Hematopoietic multipotent progenitor cell (in vitro differentiated cells): ENCODE data around the gene PRDM1. TPM values are rescaled to one million over a fixed set of nuclear protein-coding genes. Genes with fewer than 3 reads are reported as not detected.

Experiments
- DNase-seq, 3 donors: peaks; one replicate each; pipeline ENCODE4 v3.0.0-alpha.2; 2011 to 2015; ENCODE audit warnings: low read depth in 2 of 3, low spot score in 2 of 3
- total RNA-seq: library from RNA; depleted of rRNA; stranded (reverse); fragments of >200 nt; gene quantifications from one replicate; pipeline ENCODE4 v1.2.3, GENCODE V29; 2012

Gene PRDM1
- total RNA-seq, 1 donor = 0.27 TPM

GRCh38 chr6:106094964-106095335 is 8.8 kb downstream of the PRDM1 start:
- DNase-seq = no peak

DNA sequence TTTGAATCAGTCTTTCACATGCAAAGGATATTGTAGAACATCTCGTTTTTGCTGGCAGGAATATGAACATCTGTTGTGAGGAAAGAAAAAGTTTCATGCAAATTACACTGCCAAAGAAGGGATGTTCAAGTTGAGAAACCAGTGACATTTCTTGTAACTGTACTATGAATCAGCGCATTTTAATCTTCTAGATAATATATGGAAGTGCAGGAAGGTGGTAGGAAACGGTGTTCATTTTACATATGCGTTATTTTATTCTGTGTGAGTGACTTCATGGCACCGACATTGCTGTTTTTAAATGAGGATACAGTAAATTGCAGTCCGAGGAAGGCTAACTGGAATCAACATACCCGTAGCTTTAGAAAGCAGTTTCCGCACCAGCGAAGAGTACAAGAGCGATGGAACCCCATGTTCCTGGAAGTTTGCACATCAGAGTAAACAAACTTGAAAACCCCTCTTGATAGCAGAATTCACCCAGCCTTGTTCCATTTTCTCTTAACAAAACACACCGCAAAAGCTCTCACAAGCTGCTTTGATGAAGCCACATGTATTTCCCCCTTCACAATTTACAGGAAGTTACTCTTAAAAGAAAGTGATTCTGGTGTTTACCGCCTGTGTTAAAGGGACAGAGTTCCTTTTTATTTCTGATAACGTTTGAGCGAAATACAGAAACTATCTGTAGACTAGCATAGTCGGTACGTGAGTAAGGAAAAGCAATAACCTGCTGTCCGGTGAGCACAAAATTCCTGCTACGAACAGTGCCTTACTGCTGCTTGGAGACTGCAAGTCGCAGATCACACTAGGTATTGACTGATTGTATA is 11.5 kb downstream of the PRDM1 start:
- DNase-seq = peak; percentile 55 to 78 (median 55)

DNA sequence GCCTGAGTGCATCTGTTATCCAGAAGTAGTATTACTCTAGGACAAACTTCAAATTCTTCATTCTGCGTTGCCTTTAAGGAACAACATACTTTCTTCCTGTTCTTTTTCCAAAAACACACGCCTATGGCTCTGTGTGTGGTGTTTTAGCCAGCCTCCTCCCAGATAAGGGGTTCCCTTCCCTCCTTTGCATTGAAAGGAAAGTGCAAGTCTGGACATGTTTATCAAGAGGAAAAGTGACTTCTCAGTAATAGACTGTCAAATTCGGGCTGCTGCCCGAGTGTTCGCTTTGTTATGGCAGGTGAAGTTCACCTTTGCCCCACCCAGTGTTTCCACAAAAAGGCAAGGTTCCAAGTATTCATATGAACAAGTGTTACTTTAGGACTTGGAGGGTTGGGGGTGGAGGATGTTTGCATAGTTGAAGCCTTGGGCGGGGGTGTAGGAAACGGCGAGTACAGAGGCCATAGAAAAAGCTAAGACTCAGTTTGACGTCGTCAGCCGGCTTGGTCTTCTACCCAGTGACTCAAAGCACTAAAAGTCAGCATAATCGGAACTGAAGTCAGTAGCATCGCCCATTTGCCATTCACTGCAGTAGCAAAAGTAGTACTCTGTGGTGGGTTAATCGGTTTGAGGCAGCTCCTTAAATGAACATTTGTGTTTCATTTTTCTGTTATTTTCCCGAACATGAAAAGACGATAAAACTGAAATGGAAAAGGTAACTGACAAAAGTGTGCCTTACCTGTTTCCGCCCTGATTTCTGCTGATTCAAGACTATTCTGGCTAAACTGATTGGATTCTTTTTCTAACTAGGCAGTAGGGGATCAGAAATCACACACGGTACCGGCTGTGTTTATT is 12.5 kb downstream of the PRDM1 start:
- peak in 1 of 3 donors; percentile 56 for DNase-seq

DNA sequence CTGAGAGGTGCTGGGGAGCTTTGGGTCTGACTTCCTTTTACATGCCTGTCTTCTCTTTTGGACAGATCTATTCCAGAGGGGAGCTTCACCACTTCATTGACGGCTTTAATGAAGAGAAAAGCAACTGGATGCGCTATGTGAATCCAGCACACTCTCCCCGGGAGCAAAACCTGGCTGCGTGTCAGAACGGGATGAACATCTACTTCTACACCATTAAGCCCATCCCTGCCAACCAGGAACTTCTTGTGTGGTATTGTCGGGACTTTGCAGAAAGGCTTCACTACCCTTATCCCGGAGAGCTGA is 13.1 kb downstream of the PRDM1 start:
- DNase-seq = no peak

GRCh38 chr6:106100755-106101154 is 14.6 kb downstream of the PRDM1 start:
- no peak for DNase-seq

GRCh38 chr6:106101466-106101865 is 15.3 kb downstream of the PRDM1 start:
- no peak for DNase-seq

DNA sequence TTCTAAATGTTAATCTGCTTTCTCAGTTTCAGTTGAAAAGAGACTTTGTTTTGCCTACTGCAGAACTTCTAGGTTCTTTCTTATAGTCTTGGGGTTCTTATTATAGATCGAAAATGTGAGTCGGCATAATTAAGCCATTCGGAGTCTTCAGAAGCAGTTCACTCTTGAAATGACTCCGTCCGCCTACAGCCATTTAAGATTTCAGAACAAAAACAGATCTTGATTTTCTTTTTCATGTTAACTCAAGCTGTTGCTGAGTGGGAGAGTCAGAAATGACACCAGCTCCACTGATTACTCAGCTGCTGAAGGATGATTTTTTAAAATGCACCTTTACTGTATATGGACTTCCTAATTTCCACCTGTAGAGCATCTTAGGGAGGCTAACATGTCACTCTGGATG is 15.9 kb downstream of the PRDM1 start:
- no peak for DNase-seq

DNA sequence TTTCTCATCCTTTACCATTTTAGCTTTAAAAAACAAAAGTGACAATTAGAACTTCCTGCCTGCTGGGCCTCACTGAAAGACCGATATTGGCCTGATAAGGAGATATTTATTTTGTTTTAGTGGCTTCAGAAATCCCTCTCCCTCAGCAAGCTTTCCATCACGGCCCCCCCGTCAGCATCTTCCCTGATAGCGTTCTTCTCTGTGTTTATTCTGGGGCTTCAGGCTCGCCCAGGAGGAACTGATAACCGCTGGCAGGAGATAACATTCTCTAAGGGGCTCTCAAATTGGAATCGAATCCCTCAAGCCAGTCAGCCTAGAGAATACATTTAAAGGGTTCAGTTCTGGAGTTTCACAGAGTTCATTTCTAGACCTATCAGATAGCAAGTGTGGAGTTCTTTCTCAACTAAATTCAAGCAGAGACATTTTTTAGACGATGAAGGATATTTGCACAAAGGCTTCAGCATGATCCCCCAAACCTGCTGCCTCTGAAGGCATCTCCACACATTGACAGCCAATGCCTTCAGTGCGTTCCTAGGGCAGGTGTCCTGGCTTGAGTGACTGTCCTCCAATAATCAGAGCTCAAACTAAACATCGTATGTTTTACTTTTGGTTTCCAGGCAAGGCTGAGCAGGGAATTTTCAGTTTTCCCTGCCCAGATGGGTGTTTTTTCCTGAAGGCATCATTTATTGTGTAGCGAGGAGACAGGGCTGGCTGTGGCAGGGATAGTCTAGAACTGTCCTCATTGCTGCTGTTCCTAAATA is 17.0 kb downstream of the PRDM1 start:
- DNase-seq = no peak

DNA sequence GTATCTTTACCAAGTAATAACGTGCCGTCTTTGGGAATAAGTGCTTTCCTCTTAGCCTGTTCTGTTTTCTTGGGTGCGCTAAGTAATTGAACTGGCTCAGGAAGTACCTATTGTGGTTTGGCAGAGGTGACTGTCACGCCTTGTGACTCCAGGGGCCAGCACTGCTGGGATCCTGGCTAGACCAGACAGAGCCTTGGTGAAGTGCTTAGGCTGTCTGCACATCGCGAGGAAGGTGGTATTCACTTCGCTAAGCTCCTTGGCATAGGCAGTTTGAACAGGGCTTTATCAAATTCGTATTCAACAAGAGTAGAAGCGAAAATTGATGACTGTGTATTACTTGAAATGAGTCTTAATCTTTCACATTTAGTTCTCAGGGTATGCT is 17.6 kb downstream of the PRDM1 start:
- DNase-seq = peak in 1 of 3 donors; percentile 25

DNA sequence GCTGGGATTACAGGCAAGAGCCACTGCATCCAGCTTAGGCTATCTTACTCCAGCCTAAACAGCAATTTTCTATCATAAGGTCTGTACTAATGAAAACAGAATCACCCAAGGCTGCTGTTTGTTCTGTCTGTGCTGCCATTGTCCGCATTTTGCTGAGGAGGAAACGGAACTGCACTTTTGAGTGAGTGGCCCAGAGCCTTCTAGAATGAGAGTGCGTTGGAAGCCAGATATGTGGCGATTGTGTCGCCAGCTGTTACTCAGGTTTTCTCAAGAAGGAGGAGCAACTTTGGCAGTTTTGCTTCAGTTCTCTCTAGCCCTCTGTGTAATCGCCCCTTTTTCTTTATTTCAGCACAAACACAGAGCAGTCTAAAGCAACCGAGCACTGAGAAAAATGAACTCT is 18.3 kb downstream of the PRDM1 start:
- DNase-seq = no peak

DNA sequence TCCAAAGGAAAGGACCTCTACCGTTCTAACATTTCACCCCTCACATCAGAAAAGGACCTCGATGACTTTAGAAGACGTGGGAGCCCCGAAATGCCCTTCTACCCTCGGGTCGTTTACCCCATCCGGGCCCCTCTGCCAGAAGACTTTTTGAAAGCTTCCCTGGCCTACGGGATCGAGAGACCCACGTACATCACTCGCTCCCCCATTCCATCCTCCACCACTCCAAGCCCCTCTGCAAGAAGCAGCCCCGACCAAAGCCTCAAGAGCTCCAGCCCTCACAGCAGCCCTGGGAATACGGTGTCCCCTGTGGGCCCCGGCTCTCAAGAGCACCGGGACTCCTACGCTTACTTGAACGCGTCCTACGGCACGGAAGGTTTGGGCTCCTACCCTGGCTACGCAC is 18.8 kb downstream of the PRDM1 start:
- no peak for DNase-seq

DNA sequence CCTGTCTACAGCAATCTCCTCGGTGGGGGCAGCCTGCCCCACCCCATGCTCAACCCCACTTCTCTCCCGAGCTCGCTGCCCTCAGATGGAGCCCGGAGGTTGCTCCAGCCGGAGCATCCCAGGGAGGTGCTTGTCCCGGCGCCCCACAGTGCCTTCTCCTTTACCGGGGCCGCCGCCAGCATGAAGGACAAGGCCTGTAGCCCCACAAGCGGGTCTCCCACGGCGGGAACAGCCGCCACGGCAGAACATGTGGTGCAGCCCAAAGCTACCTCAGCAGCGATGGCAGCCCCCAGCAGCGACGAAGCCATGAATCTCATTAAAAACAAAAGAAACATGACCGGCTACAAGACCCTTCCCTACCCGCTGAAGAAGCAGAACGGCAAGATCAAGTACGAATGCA is 19.4 kb downstream of the PRDM1 start:
- DNase-seq = no peak

DNA sequence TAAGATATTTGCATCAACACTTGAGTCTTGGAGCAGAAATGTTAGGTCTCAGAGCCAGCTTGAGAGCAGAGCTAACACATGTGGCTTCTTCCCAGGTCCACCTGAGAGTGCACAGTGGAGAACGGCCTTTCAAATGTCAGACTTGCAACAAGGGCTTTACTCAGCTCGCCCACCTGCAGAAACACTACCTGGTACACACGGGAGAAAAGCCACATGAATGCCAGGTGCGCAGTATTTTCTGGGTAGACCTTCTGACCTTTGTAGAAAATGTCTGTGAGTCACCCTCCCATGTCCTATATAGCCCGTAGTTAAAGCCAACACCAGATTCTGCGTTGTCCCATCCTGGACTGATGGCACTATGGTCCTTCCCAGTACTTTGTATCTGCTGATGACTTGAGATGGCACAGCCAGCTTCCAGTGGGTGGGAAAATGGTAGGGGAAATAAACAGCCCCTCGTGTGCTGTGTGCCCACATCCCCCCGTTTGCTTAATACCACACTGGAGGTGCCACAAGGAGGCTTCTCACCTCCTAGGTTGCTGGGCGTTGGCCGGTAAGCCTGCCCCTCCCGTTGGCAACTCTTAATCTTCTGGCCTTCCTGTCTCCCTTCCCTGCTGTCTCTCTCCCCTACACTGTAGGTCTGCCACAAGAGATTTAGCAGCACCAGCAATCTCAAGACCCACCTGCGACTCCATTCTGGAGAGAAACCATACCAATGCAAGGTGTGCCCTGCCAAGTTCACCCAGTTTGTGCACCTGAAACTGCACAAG is 20.3 kb downstream of the PRDM1 start:
- no peak for DNase-seq

DNA sequence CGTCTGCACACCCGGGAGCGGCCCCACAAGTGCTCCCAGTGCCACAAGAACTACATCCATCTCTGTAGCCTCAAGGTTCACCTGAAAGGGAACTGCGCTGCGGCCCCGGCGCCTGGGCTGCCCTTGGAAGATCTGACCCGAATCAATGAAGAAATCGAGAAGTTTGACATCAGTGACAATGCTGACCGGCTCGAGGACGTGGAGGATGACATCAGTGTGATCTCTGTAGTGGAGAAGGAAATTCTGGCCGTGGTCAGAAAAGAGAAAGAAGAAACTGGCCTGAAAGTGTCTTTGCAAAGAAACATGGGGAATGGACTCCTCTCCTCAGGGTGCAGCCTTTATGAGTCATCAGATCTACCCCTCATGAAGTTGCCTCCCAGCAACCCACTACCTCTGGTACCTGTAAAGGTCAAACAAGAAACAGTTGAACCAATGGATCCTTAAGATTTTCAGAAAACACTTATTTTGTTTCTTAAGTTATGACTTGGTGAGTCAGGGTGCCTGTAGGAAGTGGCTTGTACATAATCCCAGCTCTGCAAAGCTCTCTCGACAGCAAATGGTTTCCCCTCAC is 21.0 kb downstream of the PRDM1 start:
- DNase-seq = no peak

GRCh38 chr6:106108129-106108528 is 22.0 kb downstream of the PRDM1 start:
- DNase-seq = no peak

DNA sequence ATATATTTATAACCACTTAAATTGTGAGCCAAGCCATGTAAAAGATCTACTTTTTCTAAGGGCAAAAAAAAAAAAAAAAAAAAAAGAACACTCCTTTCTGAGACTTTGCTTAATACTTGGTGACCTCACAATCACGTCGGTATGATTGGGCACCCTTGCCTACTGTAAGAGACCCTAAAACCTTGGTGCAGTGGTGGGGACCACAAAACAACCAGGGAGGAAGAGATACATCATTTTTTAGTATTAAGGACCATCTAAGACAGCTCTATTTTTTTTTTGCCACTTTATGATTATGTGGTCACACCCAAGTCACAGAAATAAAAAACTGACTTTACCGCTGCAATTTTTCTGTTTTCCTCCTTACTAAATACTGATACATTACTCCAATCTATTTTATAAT is 22.9 kb downstream of the PRDM1 start:
- no peak for DNase-seq

- DNase-seq = no peak
These were observed 24.2 kb downstream of the PRDM1 start for GRCh38 chr6:106110164-106110826.

- peak in 1 of 3 donors; percentile 32 for DNase-seq
These were observed 26.3 kb downstream of the PRDM1 start for GRCh38 chr6:106112433-106112832.

DNA sequence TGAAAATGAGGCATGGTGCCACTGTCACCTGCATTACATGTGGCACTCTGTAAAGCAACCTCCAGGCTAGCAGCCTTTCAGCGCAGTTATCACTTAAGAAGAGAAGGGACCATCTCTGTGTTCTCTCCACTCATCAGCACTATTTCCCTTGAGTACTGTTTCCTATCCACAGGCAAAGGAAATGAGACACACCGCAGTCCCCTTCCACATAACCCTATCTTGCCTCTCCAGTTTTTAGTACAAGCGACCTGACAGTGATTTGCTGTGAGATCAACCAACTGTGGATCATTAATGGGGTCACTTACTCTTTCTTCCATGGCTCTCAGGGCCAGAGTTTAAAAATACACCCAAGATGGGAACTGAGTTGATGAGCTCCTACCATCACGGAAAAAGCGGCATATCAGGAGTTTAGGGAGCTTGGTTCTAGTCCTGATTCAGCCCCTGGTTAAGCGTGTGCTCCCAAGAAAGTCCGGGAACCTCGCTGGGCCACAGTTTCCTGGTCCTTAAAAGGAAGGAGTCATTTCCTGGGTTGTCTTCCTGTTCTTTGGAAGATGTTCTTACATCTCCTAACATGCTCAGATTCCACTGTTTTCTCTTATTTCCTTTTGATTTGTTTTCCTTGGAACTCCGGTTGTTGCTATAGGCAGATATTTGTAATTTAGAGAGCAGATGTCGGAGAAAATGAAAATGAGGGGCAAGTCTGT is 27.3 kb downstream of the PRDM1 start:
- DNase-seq = no peak
